ENCODE measurements around the gene PSMA6.
A peak's percentile ranks its signal among the peaks of the same experiment; 100 is the strongest.
"Not testable (repeated sequence)": the region's sequence is repeated elsewhere in the genome, so short reads cannot be mapped to it uniquely, and the experiment has no call there.

The PSMA6 gene

GRCh38 chr14:35351897-35352273 lies 59.7 kb downstream of the PSMA6 start:
- no peak for TF ChIP-seq CTCF (IDR thresholded peaks at IDR 0.05; ENCODE audit: low read length, missing control alignments)
- H3K4me3 ChIP-seq (replicated peaks; ENCODE audit: low read depth, low read length): no peak overlapping the region
- DNase-seq (ENCODE audit: low read depth): no peak

- H3K4me3 ChIP-seq (replicated peaks; ENCODE audit: low read depth, low read length): no peak overlapping the region
- TF ChIP-seq CTCF (IDR thresholded peaks at IDR 0.05; ENCODE audit: low read length, missing control alignments): no peak
- no peak for DNase-seq (ENCODE audit: low read depth)
Measured at GRCh38 chr14:35352274-35353233, 60.4 kb downstream of the PSMA6 start.

- no peak for TF ChIP-seq CTCF (IDR thresholded peaks at IDR 0.05; ENCODE audit: low read length, missing control alignments)
- DNase-seq (ENCODE audit: low read depth): no peak
Measured at GRCh38 chr14:35353409-35354172, 61.4 kb downstream of the PSMA6 start.

GRCh38 chr14:35355235-35355634 lies 63.1 kb downstream of the PSMA6 start:
- not testable (repeated sequence) for H3K4me3 ChIP-seq (replicated peaks; ENCODE audit: low read depth, low read length); DNase-seq (ENCODE audit: low read depth)

More at GRCh38 chr14:35353409-35354172, 61.4 kb downstream of the PSMA6 start:
- H3K4me3 ChIP-seq (replicated peaks; ENCODE audit: low read depth, low read length): no peak overlapping the region

GRCh38 chr14:35355981-35356841 lies 64.0 kb downstream of the PSMA6 start:
- H3K4me3 ChIP-seq (replicated peaks; ENCODE audit: low read depth, low read length): no peak overlapping the region
- no peak for TF ChIP-seq CTCF (IDR thresholded peaks at IDR 0.05; ENCODE audit: low read length, missing control alignments)
- peak; percentile 83 for DNase-seq (ENCODE audit: low read depth)

- DNase-seq (ENCODE audit: low read depth); H3K4me3 ChIP-seq (replicated peaks; ENCODE audit: low read depth, low read length): not testable (repeated sequence)
Measured at GRCh38 chr14:35359655-35360054, 67.5 kb downstream of the PSMA6 start.

- no peak for DNase-seq (ENCODE audit: low read depth)
- H3K4me3 ChIP-seq (replicated peaks; ENCODE audit: low read depth, low read length): no peak overlapping the region
- TF ChIP-seq CTCF (IDR thresholded peaks at IDR 0.05; ENCODE audit: low read length, missing control alignments): no peak
Measured at GRCh38 chr14:35361141-35361480, 68.9 kb downstream of the PSMA6 start.

Measured in fibroblast of pulmonary artery (primary cell).